Measurements from ENCODE around the gene DEAF1.

DNA sequence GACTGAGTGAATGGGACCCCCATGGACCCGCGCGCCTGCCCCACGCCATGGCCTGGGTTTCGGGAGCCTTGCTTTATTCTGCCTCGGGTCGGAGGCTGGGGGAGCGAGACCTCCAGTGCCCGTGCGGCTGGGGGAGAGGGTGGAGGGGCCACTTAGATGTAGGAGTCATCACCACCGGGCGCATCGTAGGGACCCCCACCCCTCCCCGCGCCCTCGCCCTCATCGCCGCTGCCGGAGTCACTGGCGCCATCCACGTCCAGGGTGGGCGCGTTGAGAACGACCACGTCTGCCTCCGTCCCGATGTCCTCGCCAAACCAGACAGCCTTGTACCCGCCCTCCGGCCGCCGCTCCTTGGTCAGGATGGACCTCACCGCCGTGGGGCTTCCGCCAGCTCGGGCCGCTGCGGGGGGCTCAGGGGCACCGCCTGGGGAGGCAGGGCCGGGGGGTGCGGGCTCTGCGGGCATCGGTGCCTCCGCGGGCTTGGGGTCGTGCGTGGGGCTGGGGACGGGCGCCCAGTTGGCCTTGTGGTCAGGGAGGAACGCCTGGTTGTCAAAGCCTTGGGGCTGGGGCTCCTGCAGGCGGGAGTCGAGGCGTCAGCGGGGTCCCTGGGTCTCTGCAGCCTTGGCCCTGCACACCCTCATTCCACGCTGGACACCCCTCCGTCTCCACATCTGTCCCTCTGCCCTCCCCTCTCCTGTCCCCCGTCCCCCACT lies 77.7 kb downstream of the DEAF1 start:
- TF ChIP-seq, protein P1, sequence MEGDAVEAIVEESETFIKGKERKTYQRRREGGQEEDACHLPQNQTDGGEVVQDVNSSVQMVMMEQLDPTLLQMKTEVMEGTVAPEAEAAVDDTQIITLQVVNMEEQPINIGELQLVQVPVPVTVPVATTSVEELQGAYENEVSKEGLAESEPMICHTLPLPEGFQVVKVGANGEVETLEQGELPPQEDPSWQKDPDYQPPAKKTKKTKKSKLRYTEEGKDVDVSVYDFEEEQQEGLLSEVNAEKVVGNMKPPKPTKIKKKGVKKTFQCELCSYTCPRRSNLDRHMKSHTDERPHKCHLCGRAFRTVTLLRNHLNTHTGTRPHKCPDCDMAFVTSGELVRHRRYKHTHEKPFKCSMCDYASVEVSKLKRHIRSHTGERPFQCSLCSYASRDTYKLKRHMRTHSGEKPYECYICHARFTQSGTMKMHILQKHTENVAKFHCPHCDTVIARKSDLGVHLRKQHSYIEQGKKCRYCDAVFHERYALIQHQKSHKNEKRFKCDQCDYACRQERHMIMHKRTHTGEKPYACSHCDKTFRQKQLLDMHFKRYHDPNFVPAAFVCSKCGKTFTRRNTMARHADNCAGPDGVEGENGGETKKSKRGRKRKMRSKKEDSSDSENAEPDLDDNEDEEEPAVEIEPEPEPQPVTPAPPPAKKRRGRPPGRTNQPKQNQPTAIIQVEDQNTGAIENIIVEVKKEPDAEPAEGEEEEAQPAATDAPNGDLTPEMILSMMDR (IDR thresholded peaks at IDR 0.05 in 2 of 3, conservative IDR thresholded peaks at IDR 0.05 in 1 of 3; ENCODE audit: control insufficient read depth in 2 of 3, extremely low read depth in 1 of 3, insufficient read depth in 1 of 3, low read depth in 3 of 3, low read length in 3 of 3) = no peak
- TF ChIP-seq NBN (IDR thresholded peaks at IDR 0.05) (no peak), POLR2AphosphoS5 (IDR thresholded peaks at IDR 0.05; ENCODE audit: low read length) (no peak)
- TF ChIP-seq, protein P2, sequence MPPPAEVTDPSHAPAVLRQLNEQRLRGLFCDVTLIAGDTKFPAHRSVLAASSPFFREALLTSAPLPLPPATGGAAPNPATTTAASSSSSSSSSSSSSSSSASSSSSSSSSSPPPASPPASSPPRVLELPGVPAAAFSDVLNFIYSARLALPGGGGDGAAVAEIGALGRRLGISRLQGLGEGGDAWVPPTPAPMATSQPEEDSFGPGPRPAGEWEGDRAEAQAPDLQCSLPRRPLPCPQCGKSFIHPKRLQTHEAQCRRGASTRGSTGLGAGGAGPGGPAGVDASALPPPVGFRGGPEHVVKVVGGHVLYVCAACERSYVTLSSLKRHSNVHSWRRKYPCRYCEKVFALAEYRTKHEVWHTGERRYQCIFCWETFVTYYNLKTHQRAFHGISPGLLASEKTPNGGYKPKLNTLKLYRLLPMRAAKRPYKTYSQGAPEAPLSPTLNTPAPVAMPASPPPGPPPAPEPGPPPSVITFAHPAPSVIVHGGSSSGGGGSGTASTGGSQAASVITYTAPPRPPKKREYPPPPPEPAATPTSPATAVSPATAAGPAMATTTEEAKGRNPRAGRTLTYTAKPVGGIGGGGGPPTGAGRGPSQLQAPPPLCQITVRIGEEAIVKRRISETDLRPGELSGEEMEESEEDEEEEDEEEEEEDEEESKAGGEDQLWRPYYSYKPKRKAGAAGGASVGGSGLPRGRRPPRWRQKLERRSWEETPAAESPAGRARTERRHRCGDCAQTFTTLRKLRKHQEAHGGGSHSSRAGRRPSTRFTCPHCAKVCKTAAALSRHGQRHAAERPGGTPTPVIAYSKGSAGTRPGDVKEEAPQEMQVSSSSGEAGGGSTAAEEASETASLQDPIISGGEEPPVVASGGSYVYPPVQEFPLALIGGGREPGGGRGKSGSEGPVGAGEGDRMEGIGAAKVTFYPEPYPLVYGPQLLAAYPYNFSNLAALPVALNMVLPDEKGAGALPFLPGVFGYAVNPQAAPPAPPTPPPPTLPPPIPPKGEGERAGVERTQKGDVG (CRISPR knock-in tag; IDR thresholded peaks at IDR 0.05) = no peak

Measured in GM12878 (cell line).